H1 (cell line): ENCODE measurements around the gene SLC8A1. TPM values are rescaled to one million over a fixed set of nuclear protein-coding genes. Genes with fewer than 3 reads are reported as not detected.

ENCODE experiments used
- CTCF ChIA-PET: fragments of 300-600 bp; sonication (Branson Sonifier 250); formaldehyde crosslinking; loops from one replicate; lab custom pipeline; 2021; ENCODE audit not compliant: partially characterized antibody; lab: Charles Lee
- POLR2A ChIA-PET: fragments of 300-600 bp; sonication (Branson Sonifier 250); formaldehyde crosslinking; loops from one replicate; lab custom pipeline; 2021; ENCODE audit warnings: inconsistent platforms; ENCODE audit not compliant: partially characterized antibody; lab: Charles Lee
- DNase-seq, 2 experiments: peaks; one replicate each; pipeline versions ENCODE4 v3.0.0 to v3.0.0-alpha.2; 2010 to 2022; ENCODE audit warnings: low spot score in 2 of 2, low read depth in 1 of 2, mixed read lengths in 1 of 2
- FAIRE-seq: peaks from 2 replicates; lab custom pipeline; 2011; peaks lifted over from hg19 to GRCh38; lab: Jason Lieb, UNC
- H2AFZ ChIP-seq: 2 replicates; pipeline ENCODE4 v1.8.1; 2012; ENCODE audit warnings: low read length, inconsistent platforms
- H2AK5ac ChIP-seq: 2 replicates; pipeline ENCODE4 v1.6.1; 2013; ENCODE audit warnings: low read depth, low read length
- H2BK120ac ChIP-seq: replicated peaks from 2 replicates; pipeline ENCODE3; 2013; ENCODE audit warnings: low read depth, low read length, inconsistent platforms
- H2BK12ac ChIP-seq: 2 replicates; pipeline ENCODE4 v1.6.1; 2013; ENCODE audit warnings: low read depth, low read length
- H2BK15ac ChIP-seq: 2 replicates; pipeline ENCODE4 v1.6.1; 2013; ENCODE audit warnings: low read length
- H2BK20ac ChIP-seq: 2 replicates; pipeline ENCODE4 v1.6.1; 2013; ENCODE audit warnings: low read length
- H2BK5ac ChIP-seq: 2 replicates; pipeline ENCODE4 v1.6.1; 2013; ENCODE audit warnings: low read depth, low read length
- H3K14ac ChIP-seq: 2 replicates; pipeline ENCODE4 v1.6.1; 2013; ENCODE audit warnings: inconsistent platforms; ENCODE audit not compliant: insufficient read length
- H3K18ac ChIP-seq: 2 replicates; pipeline ENCODE4 v1.6.1; 2013; ENCODE audit warnings: low read length; ENCODE audit errors: extremely low read depth
- H3K23ac ChIP-seq: 2 replicates; pipeline ENCODE4 v1.6.1; 2013; ENCODE audit warnings: inconsistent platforms; ENCODE audit not compliant: insufficient read length
- H3K23me2 ChIP-seq: 2 replicates; pipeline ENCODE4 v1.6.1; 2013; ENCODE audit warnings: low read depth, low read length
- H3K27ac ChIP-seq: 2 replicates; pipeline ENCODE4 v1.6.1; 2011; ENCODE audit warnings: low read depth, low read length, inconsistent platforms
- H3K27me3 ChIP-seq, 4 experiments: replicated peaks in 1 of 4; 1 replicate in 1 of 4; 2 replicates in 3 of 4; pipeline versions ENCODE4 v1.6.1 to v1.8.1; 2011 to 2013; ENCODE audit warnings: low read length in 3 of 4, mild to moderate bottlenecking in 3 of 4, inconsistent platforms in 2 of 4, mixed read lengths in 2 of 4, moderate library complexity in 1 of 4; ENCODE audit not compliant: control insufficient read depth in 3 of 4, insufficient read depth in 3 of 4; ENCODE audit errors: extremely low read depth in 1 of 4
- H3K36me3 ChIP-seq, 4 experiments: 2 replicates each; pipeline versions ENCODE4 v1.6.1 to v1.8.1; 2011 to 2013; ENCODE audit warnings: mild to moderate bottlenecking in 4 of 4, low read length in 3 of 4, moderate library complexity in 2 of 4, control low read depth in 1 of 4, inconsistent platforms in 1 of 4; ENCODE audit not compliant: insufficient read depth in 4 of 4, control insufficient read depth in 2 of 4
- H3K4ac ChIP-seq: replicated peaks from 2 replicates; pipeline ENCODE3; 2013; ENCODE audit warnings: low read length, low read depth, mixed read lengths, inconsistent platforms; ENCODE audit not compliant: insufficient read length
- H3K4me1 ChIP-seq, 4 experiments: replicated peaks in 1 of 4; 1 replicate in 1 of 4; 2 replicates in 3 of 4; pipeline versions ENCODE4 v1.6.1 to v1.8.1; 2011 to 2013; ENCODE audit warnings: low read length in 3 of 4, inconsistent platforms in 2 of 4, mixed read lengths in 1 of 4; ENCODE audit not compliant: insufficient read depth in 4 of 4, control insufficient read depth in 3 of 4
- H3K4me2 ChIP-seq, 2 experiments: 2 replicates each; pipeline versions ENCODE4 v1.6.1 to v1.8.1; 2011 to 2013; ENCODE audit warnings: low read depth in 2 of 2, low read length in 2 of 2, control low read depth in 1 of 2, inconsistent platforms in 1 of 2, mild to moderate bottlenecking in 1 of 2; ENCODE audit not compliant: insufficient read depth in 1 of 2
- H3K4me3 ChIP-seq, 4 experiments: fragments of 200-600, 300-600 bp in 1 of 4; sonication (generic), shearing (Covaris generic), sonication (Bioruptor Twin) in 1 of 4; 2 replicates each; pipeline versions ENCODE4 v1.5.1 to v1.8.1; 2011 to 2016; ENCODE audit warnings: low read length in 4 of 4, low read depth in 3 of 4, control low read depth in 2 of 4, inconsistent platforms in 2 of 4, mild to moderate bottlenecking in 2 of 4, mixed read lengths in 1 of 4, moderate library complexity in 1 of 4; ENCODE audit not compliant: insufficient read depth in 2 of 4; ENCODE audit errors: extremely low read depth in 1 of 4
- H3K56ac ChIP-seq: replicated peaks from 2 replicates; pipeline ENCODE3; 2013; ENCODE audit warnings: low read depth, mild to moderate bottlenecking, mixed read lengths, low read length, inconsistent platforms; ENCODE audit not compliant: insufficient read length
- H3K79me1 ChIP-seq: 2 replicates; pipeline ENCODE4 v1.6.1; 2013; ENCODE audit warnings: low read depth, low read length, control low read depth
- H3K79me2 ChIP-seq, 2 experiments: 2 replicates each; pipeline versions ENCODE4 v1.6.1 to v1.8.1; 2012 to 2013; ENCODE audit warnings: low read length in 2 of 2, mild to moderate bottlenecking in 2 of 2, inconsistent platforms in 1 of 2; ENCODE audit not compliant: insufficient read depth in 2 of 2, control insufficient read depth in 1 of 2
- H3K9ac ChIP-seq, 4 experiments: replicated peaks in 1 of 4; 1 replicate in 1 of 4; 2 replicates in 3 of 4; pipeline versions ENCODE4 v1.6.1 to v1.8.1; 2011 to 2013; ENCODE audit warnings: low read depth in 3 of 4, low read length in 3 of 4, control low read depth in 2 of 4, mild to moderate bottlenecking in 2 of 4, moderate library complexity in 2 of 4, inconsistent platforms in 1 of 4; ENCODE audit errors: extremely low read depth in 1 of 4
- H3K9me3 ChIP-seq, 2 experiments: 2 replicates each; pipeline versions ENCODE4 v1.6.1 to v1.8.1; 2012 to 2013; ENCODE audit warnings: mild to moderate bottlenecking in 2 of 2, moderate library complexity in 2 of 2, control low read depth in 1 of 2, inconsistent platforms in 1 of 2, low read depth in 1 of 2, low read length in 1 of 2, mixed read lengths in 1 of 2; ENCODE audit not compliant: insufficient read depth in 2 of 2
- H4K20me1 ChIP-seq, 2 experiments: replicated peaks in 1 of 2; 2 replicates each; pipeline versions ENCODE3 to v1.8.1; 2011 to 2013; ENCODE audit warnings: inconsistent platforms in 2 of 2, low read length in 2 of 2, mild to moderate bottlenecking in 1 of 2; ENCODE audit not compliant: insufficient read depth in 2 of 2, control insufficient read depth in 1 of 2
- H4K5ac ChIP-seq: 2 replicates; pipeline ENCODE4 v1.6.1; 2013; ENCODE audit warnings: low read length, low read depth, mixed read lengths, inconsistent platforms; ENCODE audit not compliant: insufficient read length
- H4K8ac ChIP-seq: 2 replicates; pipeline ENCODE4 v1.8.0; 2013; ENCODE audit warnings: mild to moderate bottlenecking, moderate library complexity, low read length, inconsistent platforms; ENCODE audit not compliant: insufficient read depth; ENCODE audit errors: extremely low read depth
- H4K91ac ChIP-seq: replicated peaks from 2 replicates; pipeline ENCODE3; 2013; ENCODE audit warnings: low read length, mixed read lengths, inconsistent platforms; ENCODE audit not compliant: insufficient read length
- KDM5A ChIP-seq: fragments of 200-600 bp; IDR thresholded peaks from 2 replicates; pipeline ENCODE4 v1.7.1; 2012; ENCODE audit warnings: mild to moderate bottlenecking, low read length, inconsistent platforms, mixed read lengths
- WGBS, 2 experiments: shearing (Covaris generic) in 1 of 2; methylation state at CpG; one replicate each; pipeline versions ENCODE4 v1.1.6 to v1.1.7; 2013 to 2015; ENCODE audit warnings: low lambda C conversion rate in 2 of 2, mixed read lengths in 2 of 2, inconsistent platforms in 1 of 2, low coverage in 1 of 2, missing lambda C conversion rate in 1 of 2; ENCODE audit not compliant: insufficient replicate concordance in 2 of 2, insufficient coverage in 1 of 2, insufficient read length in 1 of 2; ENCODE audit errors: extremely low coverage in 1 of 2, missing lambda C conversion rate in 1 of 2; 5-methylcytosine and 5-hydroxymethylcytosine counted together
- polyA plus RNA-seq, 7 experiments: library from polyadenylated mRNA; depleted of rRNA in 3 of 7; stranded (reverse) in 5 of 7; unstranded in 2 of 7; fragments of >200 nt in 5 of 7; fragments of 200-250 nt in 2 of 7; gene quantifications; 1 replicate in 5 of 7; 2 replicates in 1 of 7; 4 replicates in 1 of 7; pipeline versions ENCODE4 v1.2.1 to v1.2.3, GENCODE V29; 2011 to 2013; ENCODE audit warnings: missing spikeins in 2 of 7, mixed read lengths in 2 of 7
- total RNA-seq: library from RNA; stranded (reverse); fragmentation: NEBNext Ultra II Directional; extraction: Animal tissue kit (Norgen Biotek cat#: 25700); gene quantifications from 2 replicates; pipeline ENCODE4 v1.2.1, GENCODE V29; 2021
- TF ChIP-seq, protein P1 (sequence below): IDR thresholded peaks from 2 replicates; pipeline ENCODE4 v1.6.1; 2012; ENCODE audit warnings: inconsistent platforms

SLC8A1 gene
- total and polyA plus RNA-seq, 2 of the 8 experiments (the other 6 are each of a cell fraction or from before 2014, with no cell fraction given), result 0.68 to 3.6 TPM

DNA sequence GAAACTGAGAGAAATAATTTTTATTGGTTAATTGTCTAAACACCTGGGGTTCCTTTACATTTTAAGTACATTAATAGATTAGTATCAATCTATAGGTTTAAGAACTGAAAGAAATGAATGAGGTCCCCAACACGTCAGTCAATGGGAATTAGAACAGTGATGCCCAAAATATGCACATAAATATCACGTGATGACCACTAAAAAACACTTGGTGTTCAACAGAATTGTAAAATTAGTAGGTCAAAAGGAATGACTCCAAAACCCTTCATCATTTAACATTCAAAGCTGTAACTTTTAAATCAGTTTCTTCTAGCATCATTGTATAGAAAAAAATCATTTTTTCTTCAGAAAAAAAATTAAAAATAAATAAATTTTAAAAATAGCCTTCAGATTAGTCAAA lies 140.9 kb downstream of the SLC8A1 start:
- ChIA-PET CTCF (interaction anchor here (0.9 kb wide), 1 partner anchor 20 kb away, joined by 3 read pairs; no protein-coding TSS in a partner anchor), POLR2A (no interaction called here)
- H4K91ac ChIP-seq, result no peak overlapping the region
- no peaks in the 10 kb centered on the region for H3K79me1 ChIP-seq
- H4K20me1 ChIP-seq, result no peaks in the 10 kb centered on the region
- H3K9ac ChIP-seq, result no peak overlapping the region
- no peak overlapping the region for H2BK12ac ChIP-seq
- H3K14ac ChIP-seq, result no peak overlapping the region
- no peak overlapping the region for H3K4ac ChIP-seq
- no peaks in the 10 kb centered on the region; a peak in 1 of 8 replicates for H3K36me3 ChIP-seq
- no peaks in the 10 kb centered on the region for H3K79me2 ChIP-seq
- no peak overlapping the region for H2AK5ac ChIP-seq
- no peak overlapping the region for H2BK20ac ChIP-seq
- no peaks in the 10 kb centered on the region for H3K27me3 ChIP-seq
- no peak for FAIRE-seq
- no peak for DNase-seq
- no peak overlapping the region for H4K8ac ChIP-seq
- no peak overlapping the region for H3K4me2 ChIP-seq
- H3K23ac ChIP-seq, result no peak overlapping the region
- H3K23me2 ChIP-seq, result no peaks in the 10 kb centered on the region; the same call in 1 of the 2 replicates
- H3K56ac ChIP-seq, result no peak overlapping the region
- TF ChIP-seq KDM5A, result no peak
- TF ChIP-seq, protein P1, sequence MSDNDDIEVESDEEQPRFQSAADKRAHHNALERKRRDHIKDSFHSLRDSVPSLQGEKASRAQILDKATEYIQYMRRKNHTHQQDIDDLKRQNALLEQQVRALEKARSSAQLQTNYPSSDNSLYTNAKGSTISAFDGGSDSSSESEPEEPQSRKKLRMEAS, result no peak
- TF ChIP-seq, all 59 proteins: peak for 0
- Histone ChIP-seq H3K4me3 (no peak overlapping the region), H2AFZ (no peak overlapping the region), H3K18ac (no peak overlapping the region), H4K5ac (no peak overlapping the region), H2BK5ac (no peak overlapping the region), H3K9me3 (0 out of 4 replicates have a peak, but pooled peaks cover 0 to 5% of the 10 kb centered on the region in 2 experiments), H2BK15ac (no peak overlapping the region), H3K4me1 (no peaks in the 10 kb centered on the region), H3K27ac (no peak overlapping the region), H2BK120ac (no peak overlapping the region)
- 62% methylated on average over 2 of the region's 2 CpGs; no CpG with 5 or more reads in 1 of the 2 experiments for WGBS, 2 experiments
